Measurements from ENCODE around the gene TYMP.

DNA sequence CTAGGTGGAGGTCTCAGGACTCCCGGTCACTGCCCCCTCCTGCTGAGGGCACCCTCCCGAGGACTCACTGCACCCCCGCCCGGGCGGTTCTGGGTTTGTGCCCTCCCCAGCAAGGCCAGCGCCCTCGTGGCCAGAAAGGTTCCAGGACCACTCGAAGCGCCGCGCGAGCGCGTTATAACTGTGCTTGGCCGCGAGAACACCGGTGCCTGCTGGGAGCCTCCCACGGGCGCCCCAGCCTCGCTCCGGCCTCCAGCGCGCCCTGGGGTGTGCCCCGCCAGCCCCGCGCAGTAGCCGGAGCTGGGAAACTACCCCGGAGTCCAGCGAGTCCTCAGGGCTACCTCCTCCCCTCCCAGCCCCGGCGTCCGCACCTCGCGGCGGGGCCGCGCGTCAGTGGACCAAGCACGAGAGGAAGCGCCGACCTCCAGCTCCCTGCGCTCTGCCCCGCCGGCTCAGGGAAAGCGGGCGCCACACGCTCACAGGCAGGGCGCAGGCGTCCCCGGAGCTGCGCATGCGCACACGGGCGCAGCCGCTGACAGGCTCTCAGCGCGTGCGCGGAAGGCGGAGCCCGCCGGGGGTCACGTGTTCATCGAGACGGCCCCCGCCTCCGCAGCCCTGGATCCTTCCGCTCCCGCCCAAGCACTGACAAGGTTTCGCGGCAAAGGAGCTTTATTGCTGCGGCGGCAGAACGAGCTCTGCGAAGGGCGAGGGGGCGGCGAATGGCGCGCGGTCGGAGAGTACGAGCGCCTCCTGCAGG lies 4.5 kb downstream of the TYMP start, which contains the start of gene SCO2:
- TF ChIP-seq POLR2AphosphoS5 (IDR thresholded peaks at IDR 0.05): peak; percentile 92 to 96
- TF ChIP-seq, protein P1, sequence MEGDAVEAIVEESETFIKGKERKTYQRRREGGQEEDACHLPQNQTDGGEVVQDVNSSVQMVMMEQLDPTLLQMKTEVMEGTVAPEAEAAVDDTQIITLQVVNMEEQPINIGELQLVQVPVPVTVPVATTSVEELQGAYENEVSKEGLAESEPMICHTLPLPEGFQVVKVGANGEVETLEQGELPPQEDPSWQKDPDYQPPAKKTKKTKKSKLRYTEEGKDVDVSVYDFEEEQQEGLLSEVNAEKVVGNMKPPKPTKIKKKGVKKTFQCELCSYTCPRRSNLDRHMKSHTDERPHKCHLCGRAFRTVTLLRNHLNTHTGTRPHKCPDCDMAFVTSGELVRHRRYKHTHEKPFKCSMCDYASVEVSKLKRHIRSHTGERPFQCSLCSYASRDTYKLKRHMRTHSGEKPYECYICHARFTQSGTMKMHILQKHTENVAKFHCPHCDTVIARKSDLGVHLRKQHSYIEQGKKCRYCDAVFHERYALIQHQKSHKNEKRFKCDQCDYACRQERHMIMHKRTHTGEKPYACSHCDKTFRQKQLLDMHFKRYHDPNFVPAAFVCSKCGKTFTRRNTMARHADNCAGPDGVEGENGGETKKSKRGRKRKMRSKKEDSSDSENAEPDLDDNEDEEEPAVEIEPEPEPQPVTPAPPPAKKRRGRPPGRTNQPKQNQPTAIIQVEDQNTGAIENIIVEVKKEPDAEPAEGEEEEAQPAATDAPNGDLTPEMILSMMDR (IDR thresholded peaks at IDR 0.05): peak; percentile 36 to 54 (median 43)
